ENCODE data around the gene DTNB. TPM values are rescaled to one million over a fixed set of nuclear protein-coding genes. Genes with fewer than 3 reads are reported as not detected.

Gene DTNB
- total RNA-seq, 2 donors from 2014 or later: 4.3 to 4.4 TPM

- no peaks in the 10 kb centered on the region for H3K9me3 ChIP-seq
- TF ChIP-seq CTCF (IDR thresholded peaks at IDR 0.05): no peak
- H3K4me1 ChIP-seq: no peaks in the 10 kb centered on the region
- no peak overlapping the region for H3K27ac ChIP-seq
- H3K27me3 ChIP-seq: no peaks in the 10 kb centered on the region
- no peak for DNase-seq (ENCODE audit: low spot score)
- H3K4me3 ChIP-seq: no peak overlapping the region
- H3K36me3 ChIP-seq: no peaks in the 10 kb centered on the region
These were observed 22.3 kb downstream of the DTNB start for GRCh38 chr2:25651066-25651465.

- DNase-seq (ENCODE audit: low spot score): no peak
- Histone ChIP-seq H3K4me3 (no peak overlapping the region), H3K27ac (no peak overlapping the region)
These were observed 23.1 kb downstream of the DTNB start for GRCh38 chr2:25650256-25650655.

GRCh38 chr2:25649786-25650185 lies 23.6 kb downstream of the DTNB start:
- no peak for DNase-seq (ENCODE audit: low spot score)
- H3K9me3 ChIP-seq: no peaks in the 10 kb centered on the region
- H3K27ac ChIP-seq: no peak overlapping the region
- no peak for TF ChIP-seq CTCF (IDR thresholded peaks at IDR 0.05)
- no peaks in the 10 kb centered on the region for H3K27me3 ChIP-seq
- H3K36me3 ChIP-seq: no peaks in the 10 kb centered on the region
- no peak overlapping the region for H3K4me3 ChIP-seq
- no peaks in the 10 kb centered on the region for H3K4me1 ChIP-seq

More at GRCh38 chr2:25650256-25650655, 23.1 kb downstream of the DTNB start:
- Histone ChIP-seq H3K9me3 (no peaks in the 10 kb centered on the region), H3K36me3 (no peaks in the 10 kb centered on the region), H3K4me1 (no peaks in the 10 kb centered on the region), H3K27me3 (no peaks in the 10 kb centered on the region)
- no peak for TF ChIP-seq CTCF (IDR thresholded peaks at IDR 0.05)

- no peaks in the 10 kb centered on the region for H3K9me3 ChIP-seq
- no peaks in the 10 kb centered on the region for H3K27me3 ChIP-seq
- no peaks in the 10 kb centered on the region for H3K36me3 ChIP-seq
- H3K4me3 ChIP-seq: no peak overlapping the region
- no peak for TF ChIP-seq CTCF (IDR thresholded peaks at IDR 0.05)
- H3K4me1 ChIP-seq: no peaks in the 10 kb centered on the region
- no peak for DNase-seq (ENCODE audit: low spot score)
- H3K27ac ChIP-seq: no peak overlapping the region
These were observed 31.1 kb downstream of the DTNB start for GRCh38 chr2:25642298-25642697.

- no peaks in the 10 kb centered on the region for H3K36me3 ChIP-seq
- H3K4me1 ChIP-seq: no peaks in the 10 kb centered on the region
- H3K27me3 ChIP-seq: no peaks in the 10 kb centered on the region
- no peaks in the 10 kb centered on the region for H3K9me3 ChIP-seq
- no peak for TF ChIP-seq CTCF (IDR thresholded peaks at IDR 0.05)
- H3K4me3 ChIP-seq: no peak overlapping the region
- DNase-seq (ENCODE audit: low spot score): no peak
- no peak overlapping the region for H3K27ac ChIP-seq
These were observed 33.7 kb downstream of the DTNB start for GRCh38 chr2:25639696-25640095.

- DNase-seq (ENCODE audit: low spot score): no peak
- Histone ChIP-seq H3K4me1 (no peaks in the 10 kb centered on the region), H3K27ac (no peak overlapping the region), H3K27me3 (no peaks in the 10 kb centered on the region), H3K9me3 (no peaks in the 10 kb centered on the region), H3K4me3 (no peak overlapping the region), H3K36me3 (no peaks in the 10 kb centered on the region)
- no peak for TF ChIP-seq CTCF (IDR thresholded peaks at IDR 0.05)
These were observed 34.2 kb downstream of the DTNB start for GRCh38 chr2:25639131-25639530.

Data from right atrium auricular region (tissue), 2 donors.